ENCODE results near the gene CD320. TPM values are rescaled to one million over a fixed set of nuclear protein-coding genes. Genes with fewer than 3 reads are reported as not detected.
A peak's percentile ranks its signal among the peaks of the same experiment; 100 is the strongest.

CD320 gene
- total and polyA plus RNA-seq, 3 donors from 2014 or later, result 61.2 to 88.3 (median 65.8) TPM

- Histone ChIP-seq H3K27me3 (no peaks in the 10 kb centered on the region), H3K9me3 (no peaks in the 10 kb centered on the region), H3K4me3 (no peak overlapping the region), H3K27ac (no peak overlapping the region), H3K36me3 (ENCODE audit: low read depth, missing control alignments) (no peaks in the 10 kb centered on the region), H3K4me1 (no peaks in the 10 kb centered on the region)
- TF ChIP-seq POLR2A (IDR thresholded peaks at IDR 0.05), result no peak
- no peak for TF ChIP-seq CTCF (IDR thresholded peaks at IDR 0.05)
- 94% methylated on average over 6 of the region's 6 CpGs for WGBS, 2 donors
- DNase-seq, result peak; percentile 12
- intact Hi-C loops (cut with DNase I; ENCODE audit: low total_unique reads), result no loop called here
Measured at GRCh38 chr19:8262431-8262830, 45.7 kb downstream of the CD320 start.

GRCh38 chr19:8261881-8262280 lies 46.3 kb downstream of the CD320 start:
- TF ChIP-seq POLR2A (IDR thresholded peaks at IDR 0.05) (no peak), CTCF (IDR thresholded peaks at IDR 0.05) (no peak)
- intact Hi-C loops (cut with DNase I; ENCODE audit: low total_unique reads), result no loop called here
- Histone ChIP-seq H3K4me3 (no peak overlapping the region), H3K36me3 (ENCODE audit: low read depth, missing control alignments) (no peaks in the 10 kb centered on the region), H3K9me3 (no peaks in the 10 kb centered on the region), H3K27me3 (no peaks in the 10 kb centered on the region), H3K4me1 (no peaks in the 10 kb centered on the region), H3K27ac (no peak overlapping the region)
- WGBS, 2 donors, result 84 to 90% methylated on average over 10 to 14 of the region's 14 CpGs
- peak; percentile 13 for DNase-seq

GRCh38 chr19:8261347-8261746 lies 46.8 kb downstream of the CD320 start:
- Histone ChIP-seq H3K27me3 (no peaks in the 10 kb centered on the region), H3K27ac (no peak overlapping the region), H3K9me3 (no peaks in the 10 kb centered on the region), H3K4me1 (no peaks in the 10 kb centered on the region), H3K36me3 (ENCODE audit: low read depth, missing control alignments) (no peaks in the 10 kb centered on the region), H3K4me3 (no peak overlapping the region)
- intact Hi-C loops (cut with DNase I; ENCODE audit: low total_unique reads), result no loop called here
- TF ChIP-seq POLR2A (IDR thresholded peaks at IDR 0.05) (no peak), CTCF (IDR thresholded peaks at IDR 0.05) (no peak)
- no peak for DNase-seq
- 91 to 92% methylated on average over 9 of the region's 9 CpGs for WGBS, 2 donors

- H3K4me1 ChIP-seq, result no peaks in the 10 kb centered on the region
- no peaks in the 10 kb centered on the region for H3K36me3 ChIP-seq (ENCODE audit: low read depth, missing control alignments)
- H3K9me3 ChIP-seq, result no peaks in the 10 kb centered on the region
- H3K27me3 ChIP-seq, result no peaks in the 10 kb centered on the region
- H3K27ac ChIP-seq, result no peak overlapping the region
- no peak for TF ChIP-seq POLR2A (IDR thresholded peaks at IDR 0.05)
- no peak for TF ChIP-seq CTCF (IDR thresholded peaks at IDR 0.05)
- 94 to 97% methylated on average over 3 of the region's 3 CpGs for WGBS, 2 donors
- intact Hi-C loops (cut with DNase I; ENCODE audit: low total_unique reads), result loop anchor here (10.0 kb wide), 1 partner anchor 315 kb away; the partner anchor contains the start of gene TIMM44
- DNase-seq, result peak; percentile 9
- no peak overlapping the region for H3K4me3 ChIP-seq
Measured at GRCh38 chr19:8259922-8260247, 48.3 kb downstream of the CD320 start.

- DNase-seq, result peak; percentile 8
- H3K27me3 ChIP-seq, result no peaks in the 10 kb centered on the region
- WGBS, 2 donors, result 91 to 93% methylated on average over 9 to 11 of the region's 11 CpGs
- H3K4me1 ChIP-seq, result no peaks in the 10 kb centered on the region
- no peak overlapping the region for H3K4me3 ChIP-seq
- no peak for TF ChIP-seq CTCF (IDR thresholded peaks at IDR 0.05)
- no peak for TF ChIP-seq POLR2A (IDR thresholded peaks at IDR 0.05)
- no peak overlapping the region for H3K27ac ChIP-seq
- H3K36me3 ChIP-seq (ENCODE audit: low read depth, missing control alignments), result no peaks in the 10 kb centered on the region
- intact Hi-C loops (cut with DNase I; ENCODE audit: low total_unique reads), result loop anchor here (10.0 kb wide), 1 partner anchor 315 kb away; the partner anchor contains the start of gene TIMM44
- H3K9me3 ChIP-seq, result no peaks in the 10 kb centered on the region
Measured at GRCh38 chr19:8259142-8259921, 48.8 kb downstream of the CD320 start.
